MM.1S (cell line): ENCODE results near the gene DUSP10.

Source experiments
- DNase-seq: peaks from one replicate; pipeline ENCODE4 v3.0.0-alpha.2; 2015
- H2AFZ ChIP-seq: fragments of 300-600 bp; sonication (generic); 2 replicates; pipeline ENCODE4 v1.6.0; 2016; ENCODE audit warnings: antibody characterized with exemption, low read length
- H3F3A ChIP-seq: fragments of 300-600 bp; sonication (generic); 2 replicates; pipeline ENCODE4 v1.6.1; 2016; ENCODE audit warnings: mild to moderate bottlenecking, antibody characterized with exemption, low read length, moderate library complexity, mixed read lengths; ENCODE audit not compliant: insufficient read depth
- H3K27ac ChIP-seq: fragments of 300-600 bp; sonication (generic); 2 replicates; pipeline ENCODE4 v1.5.1; 2016; ENCODE audit warnings: mild to moderate bottlenecking, low read length
- H3K27me3 ChIP-seq: fragments of 300-600 bp; sonication (generic); replicated peaks from 2 replicates; pipeline ENCODE4 v1.6.0; 2016; ENCODE audit warnings: low read length; ENCODE audit not compliant: insufficient read depth
- H3K36me3 ChIP-seq: fragments of 300-600 bp; sonication (generic); replicated peaks from 2 replicates; pipeline ENCODE4 v1.6.1; 2016; ENCODE audit warnings: mild to moderate bottlenecking, low read length, mixed read lengths; ENCODE audit not compliant: insufficient read depth
- H3K4me1 ChIP-seq: fragments of 300-600 bp; sonication (generic); 2 replicates; pipeline ENCODE4 v1.6.1; 2016; ENCODE audit warnings: low read length, mixed read lengths
- H3K4me2 ChIP-seq: fragments of 300-600 bp; sonication (generic); 2 replicates; pipeline ENCODE4 v1.6.0; 2016; ENCODE audit warnings: low read depth, low read length
- H3K4me3 ChIP-seq: fragments of 300-600 bp; sonication (generic); 2 replicates; pipeline ENCODE4 v1.5.1; 2016; ENCODE audit warnings: low read length, mixed read lengths
- H3K79me2 ChIP-seq: fragments of 300-600 bp; sonication (generic); 2 replicates; pipeline ENCODE4 v1.6.1; 2016; ENCODE audit warnings: mixed run types, low read length, mixed read lengths
- H3K9ac ChIP-seq: fragments of 300-600 bp; sonication (generic); 2 replicates; pipeline ENCODE4 v1.6.1; 2016; ENCODE audit warnings: low read length, mixed read lengths
- H3K9me2 ChIP-seq: fragments of 300-600 bp; sonication (generic); replicated peaks from 2 replicates; pipeline ENCODE4 v1.6.1; 2016; ENCODE audit warnings: mild to moderate bottlenecking, low read length, mixed read lengths; ENCODE audit not compliant: insufficient read depth
- H3K9me3 ChIP-seq: fragments of 300-600 bp; sonication (generic); replicated peaks from 2 replicates; pipeline ENCODE4 v1.6.1; 2016; ENCODE audit warnings: mild to moderate bottlenecking, low read length, mixed read lengths; ENCODE audit not compliant: insufficient read depth
- H4K20me1 ChIP-seq: fragments of 300-600 bp; sonication (generic); 2 replicates; pipeline ENCODE4 v1.6.1; 2016; ENCODE audit warnings: mild to moderate bottlenecking, low read length, moderate library complexity, mixed read lengths; ENCODE audit not compliant: insufficient read depth
- EZH2 ChIP-seq: fragments of 300-600 bp; sonication (generic); optimal IDR thresholded peaks from 2 replicates; pipeline ENCODE3; 2017; ENCODE audit warnings: low read depth, mild to moderate bottlenecking, antibody characterized with exemption, low read length, mixed read lengths
- EZH2phosphoT487 ChIP-seq: fragments of 300-600 bp; sonication (generic); IDR thresholded peaks from 2 replicates; pipeline ENCODE4 v1.6.1; 2018; ENCODE audit warnings: antibody characterized with exemption, low read length
- TF ChIP-seq, protein P1 (sequence below): fragments of 300-600 bp; sonication (generic); IDR thresholded peaks from 2 replicates; pipeline ENCODE4 v1.5.1; 2016; ENCODE audit warnings: antibody characterized with exemption, low read length, mixed read lengths

The DUSP10 gene

DNA sequence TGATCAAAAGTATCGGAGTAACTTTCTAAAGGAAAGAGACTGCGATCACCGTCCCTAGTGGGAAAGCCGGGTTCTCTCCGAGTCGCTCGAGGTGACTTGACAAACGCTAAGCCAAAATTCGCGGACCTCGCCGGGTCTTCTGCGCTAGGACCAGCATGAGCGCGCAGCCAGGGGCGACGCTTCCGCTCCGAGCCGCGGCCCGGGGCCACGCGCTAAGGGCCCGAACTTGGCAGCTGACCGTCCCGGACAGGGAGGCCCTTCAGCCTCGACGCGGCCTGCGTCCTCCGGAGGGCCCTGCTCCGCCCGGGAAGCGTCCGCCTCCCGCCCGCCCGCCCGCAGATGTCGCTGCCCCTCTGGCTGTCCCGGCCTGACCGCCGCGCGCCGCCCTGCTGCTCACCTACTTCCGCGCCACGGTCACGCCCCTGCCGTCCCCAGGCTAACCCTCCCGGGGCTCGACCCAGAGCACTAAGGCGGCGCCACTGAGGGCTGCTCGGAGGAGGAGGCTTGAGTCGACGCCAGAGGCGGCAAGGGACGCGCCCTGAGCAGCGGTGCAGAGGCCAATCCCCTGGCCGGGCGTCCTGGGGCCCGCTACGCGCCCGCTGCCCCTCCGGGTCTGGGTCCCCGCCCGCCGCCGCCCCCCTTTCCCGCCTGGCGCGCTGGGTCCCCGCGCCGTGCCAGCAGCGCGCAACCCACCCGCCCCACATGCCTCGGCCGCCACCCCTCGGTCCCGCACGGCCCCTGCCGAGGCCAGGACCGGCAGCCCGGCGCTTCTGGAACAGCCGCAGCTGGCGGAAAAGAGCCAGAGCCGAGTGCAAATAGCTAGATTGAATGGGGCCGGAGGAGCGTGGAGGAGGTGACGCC is 896 bp upstream of the DUSP10 start:
- Histone ChIP-seq H3K9ac (peak overlapping the region; percentile 87), H3K36me3 (no peaks in the 10 kb centered on the region), H3K27ac (peak overlapping the region; percentile 91), H3K79me2 (no peaks in the 10 kb centered on the region), H4K20me1 (no peaks in the 10 kb centered on the region), H3K27me3 (peaks cover 39% of the 10 kb centered on the region), H2AFZ (peak overlapping the region; percentile 86), H3K9me2 (no peaks in the 10 kb centered on the region), H3K4me3 (peak overlapping the region; percentile 87), H3F3A (peaks cover 14% of the 10 kb centered on the region; the same call in 1 of the 2 replicates), H3K9me3 (no peaks in the 10 kb centered on the region), H3K4me2 (peak overlapping the region; percentile 96), H3K4me1 (peaks cover 13% of the 10 kb centered on the region)
- DNase-seq: peak; percentile 89
- TF ChIP-seq EZH2 (no peak), EZH2phosphoT487 (no peak)
- TF ChIP-seq, protein P1, sequence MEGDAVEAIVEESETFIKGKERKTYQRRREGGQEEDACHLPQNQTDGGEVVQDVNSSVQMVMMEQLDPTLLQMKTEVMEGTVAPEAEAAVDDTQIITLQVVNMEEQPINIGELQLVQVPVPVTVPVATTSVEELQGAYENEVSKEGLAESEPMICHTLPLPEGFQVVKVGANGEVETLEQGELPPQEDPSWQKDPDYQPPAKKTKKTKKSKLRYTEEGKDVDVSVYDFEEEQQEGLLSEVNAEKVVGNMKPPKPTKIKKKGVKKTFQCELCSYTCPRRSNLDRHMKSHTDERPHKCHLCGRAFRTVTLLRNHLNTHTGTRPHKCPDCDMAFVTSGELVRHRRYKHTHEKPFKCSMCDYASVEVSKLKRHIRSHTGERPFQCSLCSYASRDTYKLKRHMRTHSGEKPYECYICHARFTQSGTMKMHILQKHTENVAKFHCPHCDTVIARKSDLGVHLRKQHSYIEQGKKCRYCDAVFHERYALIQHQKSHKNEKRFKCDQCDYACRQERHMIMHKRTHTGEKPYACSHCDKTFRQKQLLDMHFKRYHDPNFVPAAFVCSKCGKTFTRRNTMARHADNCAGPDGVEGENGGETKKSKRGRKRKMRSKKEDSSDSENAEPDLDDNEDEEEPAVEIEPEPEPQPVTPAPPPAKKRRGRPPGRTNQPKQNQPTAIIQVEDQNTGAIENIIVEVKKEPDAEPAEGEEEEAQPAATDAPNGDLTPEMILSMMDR: no peak; the same call in none of the 2 replicates

DNA sequence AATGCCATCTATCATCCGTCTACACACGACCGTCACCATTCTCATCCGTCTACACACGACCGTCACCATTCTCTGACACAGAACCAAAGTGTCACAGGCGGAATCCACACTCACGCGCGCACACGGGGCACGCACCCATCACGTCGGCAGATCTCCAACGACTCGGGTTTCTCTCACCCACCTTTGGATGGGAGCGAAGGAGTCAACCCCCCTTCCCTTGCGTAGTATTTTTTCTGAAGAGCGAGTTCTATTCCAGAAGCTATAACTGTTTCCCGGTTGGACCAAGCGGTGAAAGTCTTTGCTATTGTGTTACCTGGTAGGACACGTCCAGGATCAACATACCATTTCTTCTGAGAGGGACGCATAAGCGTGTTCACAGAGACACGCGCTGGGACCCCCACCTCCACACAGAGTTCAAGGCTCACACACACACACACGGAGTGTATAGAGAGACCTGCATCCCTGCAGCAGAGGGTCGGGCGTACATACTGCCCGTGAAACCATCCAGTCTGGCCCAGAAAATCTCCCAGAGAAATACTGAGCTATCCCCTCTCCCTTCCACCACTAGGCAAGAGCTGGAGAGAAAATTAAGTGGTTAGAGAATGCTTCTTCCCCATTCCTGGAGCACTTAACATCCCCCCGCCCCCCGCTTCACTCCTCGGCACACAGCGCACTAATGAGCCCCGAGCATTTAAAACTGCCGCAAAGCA is 741 bp downstream of the DUSP10 start:
- Histone ChIP-seq H3K4me2 (peak overlapping the region; percentile 91), H3K9ac (peak overlapping the region; percentile 60), H3K27me3 (peaks cover 22% of the 10 kb centered on the region), H2AFZ (peak overlapping the region; percentile 79), H3K36me3 (no peaks in the 10 kb centered on the region), H3K4me3 (peak overlapping the region; percentile 78), H3K79me2 (no peaks in the 10 kb centered on the region), H3K27ac (peak overlapping the region; percentile 60; the same call in 1 of the 2 replicates), H3F3A (peaks cover 14% of the 10 kb centered on the region; the same call in 1 of the 2 replicates), H4K20me1 (no peaks in the 10 kb centered on the region), H3K4me1 (peaks cover 13% of the 10 kb centered on the region), H3K9me2 (no peaks in the 10 kb centered on the region), H3K9me3 (no peaks in the 10 kb centered on the region)
- DNase-seq: no peak
- TF ChIP-seq EZH2 (no peak), EZH2phosphoT487 (no peak)
- TF ChIP-seq, protein P1: no peak

DNA sequence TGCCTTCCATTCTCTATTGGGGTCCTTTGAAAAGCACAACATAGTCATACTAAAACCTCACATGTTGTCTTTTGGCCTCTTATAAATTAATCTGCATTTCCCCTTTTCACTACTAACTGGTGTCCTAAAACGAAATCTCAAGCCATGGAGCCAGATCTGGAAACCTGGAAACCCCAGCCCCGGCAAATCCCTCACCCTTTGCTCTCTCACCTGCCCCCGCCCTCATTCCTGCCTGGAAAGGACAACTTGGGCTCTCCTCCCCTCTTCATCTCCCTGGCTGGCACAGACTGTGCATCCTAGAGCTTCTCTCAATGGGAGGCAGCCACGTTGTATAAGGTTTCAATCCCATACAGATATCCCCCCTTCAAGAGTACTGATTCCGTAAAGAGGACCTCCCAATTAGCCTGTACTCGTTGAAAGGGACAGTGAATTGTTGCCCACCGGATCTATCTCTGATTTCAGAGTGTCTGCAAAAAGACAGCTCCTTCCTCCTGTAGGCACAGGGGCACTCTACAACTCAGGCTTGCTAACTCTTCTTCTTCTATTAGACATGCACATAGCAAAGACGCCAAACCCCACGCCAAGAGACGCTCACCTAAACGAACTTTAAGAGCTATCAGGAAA is 1.4 kb downstream of the DUSP10 start:
- Histone ChIP-seq H2AFZ (no peak overlapping the region), H4K20me1 (no peaks in the 10 kb centered on the region)
- no peak for DNase-seq

More for the DNA sequence above, 1.4 kb downstream of the DUSP10 start:
- Histone ChIP-seq H3F3A (peaks cover 14% of the 10 kb centered on the region; the same call in 1 of the 2 replicates), H3K36me3 (no peaks in the 10 kb centered on the region), H3K4me3 (peak overlapping the region; percentile 78), H3K27me3 (peaks cover 17% of the 10 kb centered on the region), H3K9me2 (no peaks in the 10 kb centered on the region), H3K79me2 (no peaks in the 10 kb centered on the region), H3K9ac (no peak overlapping the region), H3K27ac (no peak overlapping the region), H3K4me1 (peaks cover 13% of the 10 kb centered on the region), H3K4me2 (peak overlapping the region; percentile 91), H3K9me3 (no peaks in the 10 kb centered on the region)
- TF ChIP-seq, protein P1: no peak
- TF ChIP-seq EZH2: no peak
- TF ChIP-seq EZH2phosphoT487: no peak
